ACC112 (cell line): ENCODE results near the gene TIMELESS.
"Not testable (repeated sequence)": the region's sequence is repeated elsewhere in the genome, so short reads cannot be mapped to it uniquely, and the experiment has no call there.

Source experiments
- H2AFZ ChIP-seq: fragments of 200-600 bp; sonication (generic); one replicate; pipeline ENCODE4 v1.6.0; 2017; ENCODE audit warnings: antibody characterized with exemption, low read length; ENCODE audit not compliant: unreplicated experiment
- H3K27ac ChIP-seq: fragments of 200-600 bp; sonication (generic); 2 replicates; pipeline ENCODE4 v1.5.1; 2014; ENCODE audit warnings: low read depth, mild to moderate bottlenecking, antibody characterized with exemption, low read length, moderate library complexity
- H3K27me3 ChIP-seq: fragments of 200-600 bp; sonication (generic); 2 replicates; pipeline ENCODE4 v1.6.1; 2014; ENCODE audit warnings: mild to moderate bottlenecking, antibody characterized with exemption, low read length, moderate library complexity, mixed read lengths; ENCODE audit not compliant: insufficient read depth
- H3K36me3 ChIP-seq: fragments of 200-600 bp; sonication (generic); 2 replicates; pipeline ENCODE4 v1.6.1; 2016; ENCODE audit warnings: mild to moderate bottlenecking, antibody characterized with exemption, low read length, moderate library complexity, mixed read lengths; ENCODE audit not compliant: insufficient read depth
- H3K4me1 ChIP-seq: fragments of 200-600 bp; sonication (generic); one replicate; pipeline ENCODE4 v1.6.1; 2016; ENCODE audit warnings: low read length, mixed read lengths; ENCODE audit not compliant: insufficient read depth, unreplicated experiment, control insufficient read depth
- H3K4me3 ChIP-seq: fragments of 200-600 bp; sonication (generic); 2 replicates; pipeline ENCODE4 v1.5.1; 2014; ENCODE audit warnings: mild to moderate bottlenecking, low read depth, low read length
- H3K79me2 ChIP-seq: fragments of 200-600 bp; sonication (generic); one replicate; pipeline ENCODE4 v1.6.0; 2016; ENCODE audit warnings: low read length; ENCODE audit not compliant: control insufficient read depth, unreplicated experiment, insufficient read depth

The TIMELESS gene

DNA sequence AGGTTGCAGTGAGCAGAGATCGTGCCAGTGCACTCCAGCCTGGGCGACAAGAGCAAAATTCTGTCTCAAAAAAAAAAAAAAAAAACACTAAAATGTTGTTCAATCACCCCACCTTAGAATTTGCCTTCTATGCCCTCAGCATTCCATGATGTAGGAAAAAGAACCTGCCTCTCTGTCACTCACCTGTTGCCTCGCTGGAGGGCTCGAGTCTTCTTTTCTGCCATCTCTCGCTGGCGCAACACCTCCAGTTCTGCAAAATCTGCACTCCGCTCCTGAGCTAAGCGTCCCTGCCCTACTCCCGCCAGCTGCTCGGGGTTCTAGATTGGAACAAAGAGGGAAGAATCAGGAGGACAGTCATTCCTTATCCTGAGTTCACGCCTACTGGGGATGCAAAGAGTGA, 17.9 kb downstream of the TIMELESS start:
- H3K4me3 ChIP-seq = no peak overlapping the region
- H3K36me3 ChIP-seq = peaks cover 15% of the 10 kb centered on the region; the same call in 1 of the 2 replicates

DNA sequence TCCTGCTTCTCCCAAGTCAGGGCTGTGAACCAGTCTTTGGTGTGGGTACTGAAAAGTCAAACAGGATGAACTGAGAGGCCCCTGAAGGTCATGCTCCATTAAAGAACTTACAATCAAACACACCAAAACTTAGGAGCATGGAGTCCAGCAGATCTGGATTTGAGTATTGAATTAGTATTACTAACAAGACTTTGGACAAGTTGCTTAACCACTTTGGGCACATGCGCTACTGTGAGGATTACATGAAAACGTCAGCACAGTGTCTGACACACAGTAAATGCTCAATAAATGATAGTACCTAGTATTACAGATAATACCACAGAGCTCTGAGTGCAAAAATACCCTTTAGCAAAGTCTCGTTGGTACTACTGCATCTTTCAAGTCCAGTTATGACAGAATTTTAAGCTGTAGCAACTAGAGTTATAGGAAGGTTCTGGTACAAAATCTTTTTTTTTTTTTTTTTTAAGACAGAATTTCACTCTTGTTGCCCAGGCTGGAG, 23.2 kb downstream of the TIMELESS start:
- Histone ChIP-seq H3K27ac (no peak overlapping the region), H3K27me3 (no peaks in the 10 kb centered on the region), H3K4me1 (no peaks in the 10 kb centered on the region), H3K4me3 (no peak overlapping the region), H3K79me2 (no peaks in the 10 kb centered on the region), H3K36me3 (peaks cover 34% of the 10 kb centered on the region), H2AFZ (no peak overlapping the region)

More for the DNA sequence above, 17.9 kb downstream of the TIMELESS start:
- H2AFZ ChIP-seq = no peak overlapping the region
- no peak overlapping the region for H3K27ac ChIP-seq
- H3K79me2 ChIP-seq = peaks cover 7% of the 10 kb centered on the region
- H3K27me3 ChIP-seq = no peaks in the 10 kb centered on the region
- peaks cover 5% of the 10 kb centered on the region for H3K4me1 ChIP-seq

DNA sequence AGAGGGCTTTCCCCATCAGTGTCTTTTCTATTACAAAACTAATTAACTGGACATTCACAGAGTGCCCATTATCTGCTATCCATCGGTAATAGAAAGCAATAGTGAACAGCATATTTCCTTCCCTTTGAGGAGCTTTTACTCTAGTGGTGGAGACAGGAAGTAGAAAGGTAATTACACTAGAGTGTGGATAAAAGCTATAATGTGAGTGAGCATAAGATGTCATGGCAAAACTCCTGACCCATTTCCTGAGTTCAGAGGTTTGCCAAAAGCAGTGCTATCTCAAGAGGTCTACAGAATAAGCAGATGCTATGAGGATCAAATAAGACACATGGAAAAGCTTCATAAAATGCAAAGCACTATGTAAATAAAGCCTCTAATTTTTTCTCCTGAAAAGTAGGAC, 24.0 kb downstream of the TIMELESS start:
- H3K4me3 ChIP-seq = no peak overlapping the region
- H3K27me3 ChIP-seq = no peaks in the 10 kb centered on the region
- H3K27ac ChIP-seq = no peak overlapping the region
- no peaks in the 10 kb centered on the region for H3K4me1 ChIP-seq
- peaks cover 39% of the 10 kb centered on the region for H3K36me3 ChIP-seq
- H3K79me2 ChIP-seq = no peaks in the 10 kb centered on the region
- no peak overlapping the region for H2AFZ ChIP-seq

DNA sequence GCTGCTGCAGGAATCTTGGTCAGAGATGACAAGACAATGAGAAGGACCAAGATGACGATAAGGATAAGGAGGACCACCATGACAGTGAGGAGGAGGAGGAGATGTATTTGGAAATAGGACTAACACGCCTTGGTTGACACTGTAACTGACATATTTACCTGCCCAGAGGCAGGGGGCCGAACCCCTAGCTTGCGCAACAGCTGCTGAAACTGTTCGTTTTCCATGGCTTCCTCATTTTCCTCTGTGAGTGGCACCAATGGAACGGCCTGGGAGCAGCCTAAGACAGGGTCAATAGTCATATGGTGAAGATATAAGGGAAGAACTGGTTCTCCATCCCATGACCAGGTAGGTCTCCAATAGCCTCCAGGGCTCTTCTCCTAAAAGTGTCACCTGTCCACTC, 28.8 kb downstream of the TIMELESS start:
- Histone ChIP-seq H3K27me3 (no peaks in the 10 kb centered on the region), H2AFZ (no peak overlapping the region), H3K36me3 (peaks cover 47% of the 10 kb centered on the region), H3K4me3 (no peak overlapping the region), H3K27ac (no peak overlapping the region), H3K4me1 (no peaks in the 10 kb centered on the region), H3K79me2 (no peaks in the 10 kb centered on the region)

DNA sequence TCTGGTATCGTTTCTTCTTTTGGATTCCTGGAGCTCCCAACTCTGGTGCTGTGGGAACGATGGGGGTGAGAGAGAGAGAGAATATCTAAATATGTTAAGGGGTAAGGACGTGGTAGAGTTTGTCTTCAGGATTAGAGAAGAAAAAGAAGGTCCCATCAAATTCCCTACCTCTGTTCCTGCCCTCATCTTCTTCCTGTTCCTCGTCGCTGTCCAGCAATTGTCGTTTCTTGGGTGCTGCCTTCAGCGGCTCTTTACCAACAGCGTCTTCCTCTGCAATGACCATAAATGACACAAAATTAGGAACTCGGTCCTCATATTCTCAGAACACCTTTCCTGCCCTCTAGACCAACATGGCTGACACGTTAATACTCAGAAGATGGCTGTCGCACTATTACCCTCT, 31.5 kb downstream of the TIMELESS start:
- Histone ChIP-seq H3K27me3 (no peaks in the 10 kb centered on the region), H3K36me3 (peaks cover 33% of the 10 kb centered on the region), H3K4me1 (no peaks in the 10 kb centered on the region), H3K79me2 (no peaks in the 10 kb centered on the region), H2AFZ (no peak overlapping the region), H3K4me3 (no peak overlapping the region), H3K27ac (no peak overlapping the region)

DNA sequence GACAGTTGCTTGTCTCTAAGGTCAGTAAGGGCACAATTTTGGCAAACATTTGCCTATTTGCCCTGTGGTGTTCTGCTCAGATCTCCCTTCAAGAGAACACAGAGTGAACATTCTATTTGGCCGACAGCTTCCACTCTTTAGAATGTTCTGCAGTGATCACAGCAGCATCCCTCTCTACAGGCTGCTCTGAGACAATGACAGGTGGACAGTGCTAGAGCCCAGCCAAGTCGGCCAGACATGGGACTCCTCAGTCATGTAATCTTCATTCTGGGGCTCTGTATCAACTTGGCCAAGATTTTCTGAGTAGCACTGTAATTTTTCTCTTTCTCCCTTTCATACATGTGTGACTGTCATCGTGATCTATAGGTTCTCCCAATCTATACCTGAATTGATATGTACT, 34.8 kb downstream of the TIMELESS start:
- H3K4me3 ChIP-seq = no peak overlapping the region
- no peak overlapping the region for H2AFZ ChIP-seq
- peaks cover 4% of the 10 kb centered on the region for H3K4me1 ChIP-seq
- no peaks in the 10 kb centered on the region for H3K27me3 ChIP-seq
- no peaks in the 10 kb centered on the region for H3K79me2 ChIP-seq
- no peak overlapping the region for H3K27ac ChIP-seq
- H3K36me3 ChIP-seq = peaks cover 11% of the 10 kb centered on the region; the same call in 1 of the 2 replicates

DNA sequence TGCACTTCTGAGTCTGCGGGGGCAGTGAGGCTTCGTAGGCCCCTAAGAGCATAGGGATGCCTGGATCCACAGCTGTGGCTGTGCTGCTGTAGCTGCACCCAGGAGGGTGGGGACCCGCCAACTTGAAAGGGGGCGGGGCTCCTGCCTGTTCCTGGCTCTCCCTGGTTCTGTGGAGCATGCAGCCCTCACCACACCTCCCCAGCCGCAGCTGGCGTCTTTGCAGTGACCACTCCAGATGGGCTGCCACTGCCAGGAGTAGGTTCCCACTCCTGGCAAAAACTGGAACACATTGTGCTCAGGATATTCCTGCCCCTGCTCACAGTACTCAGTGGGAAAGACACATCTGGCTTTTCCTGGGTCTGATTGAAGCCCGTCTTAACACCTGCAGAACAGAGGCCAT, 35.8 kb downstream of the TIMELESS start:
- Histone ChIP-seq H3K36me3 (0 out of 2 replicates have a peak, but pooled peaks cover 8% of the 10 kb centered on the region), H3K27me3 (no peaks in the 10 kb centered on the region), H3K4me3 (no peak overlapping the region), H3K79me2 (no peaks in the 10 kb centered on the region), H2AFZ (no peak overlapping the region), H3K4me1 (peaks cover 4% of the 10 kb centered on the region), H3K27ac (no peak overlapping the region)

DNA sequence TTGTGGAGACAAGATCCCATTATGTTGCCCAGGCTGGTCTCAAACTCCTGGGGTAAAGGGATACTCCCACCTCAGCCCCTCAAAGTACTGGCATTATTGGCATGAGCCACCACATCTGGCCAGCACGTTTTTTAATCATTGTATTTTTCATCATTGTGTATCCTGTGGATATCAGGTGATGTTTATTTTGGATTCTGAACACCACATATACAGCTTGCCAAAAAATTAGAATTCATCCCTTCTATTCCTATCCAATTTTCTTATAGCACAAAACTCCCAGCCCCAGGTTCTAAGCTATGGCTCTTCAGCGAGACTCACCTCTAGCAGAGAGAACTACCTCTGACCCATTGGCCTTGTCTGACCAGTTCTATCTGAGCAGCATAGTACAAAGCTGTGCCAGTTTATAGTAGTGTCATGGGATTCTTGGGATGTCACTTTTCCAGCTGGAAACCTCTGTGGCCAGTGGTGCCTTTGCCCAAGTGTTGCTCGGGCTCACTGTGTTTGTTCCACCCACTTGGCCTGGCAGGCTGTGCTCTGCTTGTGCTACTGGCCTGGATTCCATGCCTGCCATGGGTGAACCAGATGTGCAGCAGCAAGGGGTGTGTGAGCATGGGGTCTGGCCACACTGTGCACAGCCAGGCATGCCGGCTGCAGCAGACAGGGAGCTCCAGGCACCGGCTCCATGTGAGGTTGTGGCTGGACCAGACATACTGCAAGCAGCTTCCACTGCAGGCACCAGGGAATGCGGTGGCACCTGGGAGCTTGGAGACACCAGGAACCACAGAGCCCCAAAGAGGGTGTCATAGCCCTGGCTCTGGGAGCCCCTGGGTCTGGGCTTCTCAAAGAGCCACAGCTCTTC, 37.2 kb downstream of the TIMELESS start:
- no peak overlapping the region for H3K4me3 ChIP-seq
- peaks cover 4% of the 10 kb centered on the region for H3K4me1 ChIP-seq
- H2AFZ ChIP-seq = no peak overlapping the region
- no peaks in the 10 kb centered on the region for H3K79me2 ChIP-seq
- 0 out of 2 replicates have a peak, but pooled peaks cover 4% of the 10 kb centered on the region for H3K36me3 ChIP-seq
- no peaks in the 10 kb centered on the region for H3K27me3 ChIP-seq
- H3K27ac ChIP-seq = no peak overlapping the region

DNA sequence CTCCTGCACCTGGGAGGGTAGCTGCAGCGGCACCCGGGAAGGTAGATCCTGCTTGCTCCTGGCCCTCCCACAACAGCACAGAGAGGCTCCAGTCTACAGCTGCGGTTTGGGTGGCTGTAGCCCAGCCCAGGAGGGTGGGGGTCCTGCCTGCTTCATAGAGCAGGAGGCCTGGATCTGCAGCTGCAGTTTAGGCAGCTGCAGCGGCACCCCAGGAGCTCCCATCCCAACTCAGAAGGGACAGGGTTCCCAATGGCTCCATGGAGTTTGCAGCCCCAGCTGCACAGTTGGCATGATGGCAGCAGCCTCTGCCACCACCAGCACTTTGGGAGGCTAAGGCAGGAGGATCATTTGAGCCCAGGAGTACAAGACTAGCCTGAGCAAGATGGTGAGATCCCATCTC, 38.5 kb downstream of the TIMELESS start:
- no peaks in the 10 kb centered on the region for H3K79me2 ChIP-seq
- no peak overlapping the region for H3K27ac ChIP-seq
- H3K4me1 ChIP-seq = peaks cover 4% of the 10 kb centered on the region
- H3K27me3 ChIP-seq = no peaks in the 10 kb centered on the region
- H2AFZ ChIP-seq = no peak overlapping the region
- H3K36me3 ChIP-seq = no peaks in the 10 kb centered on the region
- H3K4me3 ChIP-seq = no peak overlapping the region

DNA sequence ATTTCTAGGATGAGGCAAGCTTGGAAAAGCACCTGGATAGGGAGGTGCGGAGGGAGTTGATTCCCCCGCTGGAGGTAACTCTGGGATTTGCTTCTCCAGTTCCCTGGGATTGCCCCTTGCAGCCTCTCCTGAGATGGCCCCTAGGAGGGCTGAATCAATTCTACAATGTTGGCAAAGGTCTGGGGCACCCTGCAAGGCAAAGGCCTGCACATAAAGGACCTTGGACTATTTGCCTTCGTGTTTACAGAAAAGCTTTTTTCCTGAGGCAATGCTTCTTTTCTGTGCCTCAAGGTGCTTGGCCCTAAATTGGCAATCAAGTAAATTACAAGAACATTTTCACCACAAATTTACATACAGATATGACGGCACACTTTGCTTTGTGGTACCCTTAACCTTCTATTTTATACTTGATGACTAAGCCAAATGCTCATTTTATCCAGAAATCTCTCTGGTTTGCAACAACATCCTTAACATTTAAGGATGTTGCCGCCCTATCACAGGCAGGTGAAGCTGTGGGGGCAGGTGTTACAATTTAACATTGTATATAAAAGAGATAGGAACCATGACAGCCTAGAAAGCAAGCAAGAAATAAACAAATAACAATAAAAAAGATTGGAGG, 40.3 kb downstream of the TIMELESS start:
- peaks cover 4% of the 10 kb centered on the region for H3K4me1 ChIP-seq
- H3K36me3 ChIP-seq = no peaks in the 10 kb centered on the region
- H2AFZ ChIP-seq = no peak overlapping the region
- H3K27me3 ChIP-seq = no peaks in the 10 kb centered on the region
- no peak overlapping the region for H3K4me3 ChIP-seq
- H3K79me2 ChIP-seq = no peaks in the 10 kb centered on the region
- no peak overlapping the region for H3K27ac ChIP-seq

DNA sequence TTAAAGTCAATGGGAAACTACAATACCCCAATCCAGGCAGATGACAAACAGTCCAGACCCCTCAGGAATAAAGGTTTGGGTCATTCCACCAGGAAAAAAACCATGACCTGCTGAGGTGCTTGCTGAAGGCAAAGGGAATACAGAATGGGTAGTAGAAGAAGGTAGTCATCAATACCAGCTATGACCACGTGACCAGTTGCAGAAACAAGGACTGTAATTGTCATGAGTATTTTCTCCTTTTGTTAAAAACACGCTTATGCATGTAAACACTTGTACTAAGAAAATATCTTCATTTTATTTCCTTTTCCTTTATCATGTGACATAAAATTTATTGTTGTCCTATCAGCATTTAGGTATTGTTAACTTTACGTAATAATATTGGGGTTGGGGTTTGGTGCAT, 45.0 kb downstream of the TIMELESS start:
- H3K27me3 ChIP-seq = not testable (repeated sequence)

More for the DNA sequence above, 45.0 kb downstream of the TIMELESS start:
- not testable (repeated sequence) for H3K27ac ChIP-seq, H2AFZ ChIP-seq, H3K4me3 ChIP-seq, H3K36me3 ChIP-seq, H3K79me2 ChIP-seq, H3K4me1 ChIP-seq
